GM06990 (cell line): ENCODE measurements around the gene FEZ2.

Experiments
- DNase-seq: peaks from one replicate; pipeline ENCODE4 v3.0.0-alpha.2; 2011; ENCODE audit not compliant: insufficient read length; ENCODE audit errors: extremely low read depth
- H3K27me3 ChIP-seq: replicated peaks from 2 replicates; pipeline ENCODE4 v1.6.0; 2011; ENCODE audit warnings: low read length; ENCODE audit not compliant: control insufficient read depth, insufficient read depth
- H3K36me3 ChIP-seq: 2 replicates; pipeline ENCODE4 v1.5.1; 2011; ENCODE audit warnings: low read length; ENCODE audit not compliant: control insufficient read depth, insufficient read depth
- H3K4me3 ChIP-seq: replicated peaks from 2 replicates; pipeline ENCODE4 v1.5.1; 2011; ENCODE audit warnings: low read depth, mild to moderate bottlenecking, control low read depth, low read length
- CTCF ChIP-seq: IDR thresholded peaks from 2 replicates; pipeline ENCODE4 v1.5.1; 2011; ENCODE audit warnings: low read length, control low read depth, mild to moderate bottlenecking, inconsistent platforms; ENCODE audit not compliant: insufficient read depth, poor library complexity, severe bottlenecking

Gene FEZ2

GRCh38 chr2:36597003-36597531 lies 901 bp downstream of the FEZ2 start:
- Histone ChIP-seq H3K4me3 (peak overlapping the region; percentile 82), H3K36me3 (peaks cover 1% of the 10 kb centered on the region; the same call in 1 of the 2 replicates), H3K27me3 (no peaks in the 10 kb centered on the region)
- TF ChIP-seq CTCF: no peak
- DNase-seq: no peak

GRCh38 chr2:36596397-36596796 lies 1.6 kb downstream of the FEZ2 start:
- DNase-seq: no peak
- Histone ChIP-seq H3K27me3 (no peaks in the 10 kb centered on the region), H3K36me3 (peaks cover 1% of the 10 kb centered on the region; the same call in 1 of the 2 replicates), H3K4me3 (no peak overlapping the region; the same call in 1 of the 2 replicates)
- TF ChIP-seq CTCF: no peak

DNA sequence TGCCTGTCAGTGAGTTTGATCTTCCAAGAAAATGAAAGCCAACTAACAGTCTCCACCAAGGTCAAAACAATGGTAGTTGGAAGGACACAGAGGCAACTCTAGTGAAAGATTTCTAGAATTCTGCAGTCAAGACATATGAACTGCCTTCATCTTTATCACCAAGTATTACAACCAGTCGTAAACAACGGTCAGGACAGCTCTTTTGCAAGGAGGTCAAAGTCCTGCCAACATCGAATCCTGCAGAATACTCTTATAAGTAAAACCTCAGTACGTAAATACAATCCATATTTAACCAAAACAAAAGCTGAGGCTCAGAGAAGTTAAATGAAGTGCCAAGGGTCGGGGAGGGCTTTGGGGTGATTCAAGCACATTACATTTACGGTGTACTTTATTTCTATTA lies 3.1 kb downstream of the FEZ2 start:
- no peak for TF ChIP-seq CTCF
- DNase-seq: no peak
- H3K4me3 ChIP-seq: no peak overlapping the region
- no peaks in the 10 kb centered on the region for H3K27me3 ChIP-seq
- H3K36me3 ChIP-seq: peaks cover 1% of the 10 kb centered on the region; the same call in 1 of the 2 replicates

DNA sequence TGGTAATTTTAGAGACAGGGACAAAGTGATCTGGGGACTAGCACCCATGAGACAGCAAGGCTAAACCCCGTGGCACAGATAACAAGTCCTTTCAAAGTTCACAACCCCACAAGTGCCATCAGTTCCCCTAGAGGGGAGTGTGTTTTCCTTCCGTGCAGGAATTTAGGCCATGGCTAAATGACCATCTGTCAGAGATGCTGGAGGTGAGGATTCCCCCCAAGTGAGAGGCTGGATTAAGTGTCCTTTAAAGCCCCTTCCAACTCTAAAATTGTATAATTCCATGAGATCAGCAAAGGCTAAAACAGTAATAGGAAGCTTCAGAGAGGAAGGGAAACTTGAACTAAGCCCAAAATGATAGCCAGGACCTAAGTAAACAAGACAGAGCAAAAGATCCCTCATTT lies 8.7 kb downstream of the FEZ2 start:
- Histone ChIP-seq H3K4me3 (no peak overlapping the region), H3K36me3 (peaks cover 2% of the 10 kb centered on the region), H3K27me3 (no peaks in the 10 kb centered on the region)
- no peak for TF ChIP-seq CTCF
- no peak for DNase-seq

GRCh38 chr2:36587556-36587955 lies 10.4 kb downstream of the FEZ2 start:
- no peak for TF ChIP-seq CTCF
- H3K4me3 ChIP-seq: no peak overlapping the region
- peaks cover 4% of the 10 kb centered on the region for H3K36me3 ChIP-seq
- DNase-seq: no peak
- H3K27me3 ChIP-seq: no peaks in the 10 kb centered on the region

DNA sequence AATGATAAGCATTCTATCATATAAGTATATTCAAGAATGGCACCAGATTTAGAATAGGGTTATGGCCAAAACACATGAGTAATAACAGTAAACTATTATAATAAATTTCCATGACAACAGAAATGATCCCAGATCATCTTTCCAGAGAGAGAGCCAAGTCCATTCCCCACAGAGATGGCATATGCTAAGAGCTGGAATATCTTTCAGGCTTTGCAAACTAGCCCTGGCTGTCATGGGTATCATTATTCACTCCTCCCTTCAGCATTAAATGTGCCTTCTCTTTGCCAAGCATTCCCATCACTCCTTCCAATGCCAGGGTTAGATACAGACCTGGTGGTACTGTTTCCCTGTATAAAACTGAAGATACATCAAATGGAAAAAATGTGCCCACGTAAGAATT lies 10.9 kb downstream of the FEZ2 start:
- H3K36me3 ChIP-seq: peaks cover 4% of the 10 kb centered on the region
- no peak for DNase-seq
- H3K4me3 ChIP-seq: no peak overlapping the region
- H3K27me3 ChIP-seq: no peaks in the 10 kb centered on the region
- no peak for TF ChIP-seq CTCF
